ENCODE results near the gene CORO7. TPM values are rescaled to one million over a fixed set of nuclear protein-coding genes. Genes with fewer than 3 reads are reported as not detected.

Gene CORO7
- polyA plus RNA-seq, 1 of the 3 experiments (the other 2 are of a cell fraction) = 25.8 TPM

DNA sequence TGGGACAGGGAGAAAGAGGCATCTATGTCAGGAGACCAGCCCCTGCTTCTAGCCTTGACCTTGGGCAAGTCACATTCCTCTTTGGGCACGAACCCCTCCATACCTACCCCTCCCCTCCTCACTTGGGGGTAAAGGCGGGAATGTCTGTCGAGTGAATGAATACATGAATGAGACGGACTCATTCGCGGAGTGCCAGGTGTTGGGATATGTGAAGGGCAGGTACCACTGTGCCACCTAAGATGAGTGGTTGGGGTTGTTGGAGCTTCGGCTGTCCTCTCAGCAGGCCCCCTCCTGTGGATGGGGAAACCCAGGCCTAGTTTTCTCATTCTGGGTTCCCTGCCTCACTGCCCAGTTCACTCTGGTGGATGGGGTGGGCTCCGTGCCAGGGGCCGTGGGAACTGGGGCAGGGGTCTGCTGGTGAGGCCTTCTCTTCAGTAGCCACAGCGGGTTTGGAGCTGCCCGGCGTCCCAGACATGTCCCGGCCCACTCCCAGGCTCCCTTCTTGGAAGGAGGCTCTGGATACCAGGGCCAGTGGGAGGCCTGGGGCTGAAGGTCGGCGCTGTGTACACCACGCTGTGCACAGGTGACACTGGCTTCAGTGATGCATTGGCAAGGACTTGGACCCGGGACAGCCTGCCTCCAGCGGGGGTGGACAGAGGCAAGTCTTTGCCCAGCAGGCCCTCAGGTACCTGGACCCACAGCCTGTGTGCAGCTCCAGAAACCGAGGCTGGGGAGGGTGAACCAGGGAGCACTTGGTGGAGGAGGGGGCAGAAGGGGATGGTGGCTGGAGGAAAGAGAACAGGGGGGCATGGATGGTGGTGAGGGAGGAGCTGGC, 94.9 kb downstream of the CORO7 start:
- H3K9me2 ChIP-seq = no peaks in the 10 kb centered on the region
- no peak overlapping the region for H2AFZ ChIP-seq (ENCODE audit: low read depth)
- H3F3A ChIP-seq (replicated peaks; ENCODE audit: insufficient read depth) = no peaks in the 10 kb centered on the region
- no peak for TF ChIP-seq GABPA (IDR thresholded peaks at IDR 0.05; ENCODE audit: low read depth)
- no peak for TF ChIP-seq YY1 (IDR thresholded peaks at IDR 0.05; ENCODE audit: low read depth)
- TF ChIP-seq POLR2AphosphoS5 (IDR thresholded peaks at IDR 0.05; ENCODE audit: low read depth, low read length) = no peak
- no peak for TF ChIP-seq NRF1 (IDR thresholded peaks at IDR 0.05; ENCODE audit: low read depth, low read length)
- no peak for TF ChIP-seq FOXJ3 (CRISPR knock-in tag; IDR thresholded peaks at IDR 0.05)
- no peak for TF ChIP-seq NFIC (IDR thresholded peaks at IDR 0.05; ENCODE audit: borderline replicate concordance)
- TF ChIP-seq, protein P1, sequence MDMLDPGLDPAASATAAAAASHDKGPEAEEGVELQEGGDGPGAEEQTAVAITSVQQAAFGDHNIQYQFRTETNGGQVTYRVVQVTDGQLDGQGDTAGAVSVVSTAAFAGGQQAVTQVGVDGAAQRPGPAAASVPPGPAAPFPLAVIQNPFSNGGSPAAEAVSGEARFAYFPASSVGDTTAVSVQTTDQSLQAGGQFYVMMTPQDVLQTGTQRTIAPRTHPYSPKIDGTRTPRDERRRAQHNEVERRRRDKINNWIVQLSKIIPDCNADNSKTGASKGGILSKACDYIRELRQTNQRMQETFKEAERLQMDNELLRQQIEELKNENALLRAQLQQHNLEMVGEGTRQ (IDR thresholded peaks at IDR 0.05; ENCODE audit: borderline replicate concordance, low read depth, low read length) = no peak
- no peak for TF ChIP-seq USF1 (IDR thresholded peaks at IDR 0.05; ENCODE audit: borderline replicate concordance, low read depth)
- TF ChIP-seq GATA2 (CRISPR knock-in tag; IDR thresholded peaks at IDR 0.05) = no peak
- no peak for TF ChIP-seq CHD2 (IDR thresholded peaks at IDR 0.05; ENCODE audit: low read length, partially characterized antibody)
- TF ChIP-seq MAX (IDR thresholded peaks at IDR 0.05; ENCODE audit: low read depth) = no peak
- no peak for TF ChIP-seq JUND (IDR thresholded peaks at IDR 0.05)
- no peak for TF ChIP-seq EP300 (IDR thresholded peaks at IDR 0.05; ENCODE audit: borderline replicate concordance in 1 of 2, low read depth in 1 of 2, low read length in 1 of 2)
- no peak for DNase-seq
- 93% methylated on average over 15 of the region's 19 CpGs for WGBS (ENCODE audit: low lambda C conversion rate)
- ChIA-PET POLR2A (no interaction called here), CTCF (interaction anchor here (0.8 to 14.9 kb wide), 6 partner anchors 9 to 82 kb away, joined by 3 to 281 read pairs (median 7); no protein-coding TSS in a partner anchor)
- no peaks in the 10 kb centered on the region for H3K9me3 ChIP-seq
- H3K27me3 ChIP-seq (ENCODE audit: insufficient read depth) = no peaks in the 10 kb centered on the region
- H3K27ac ChIP-seq (ENCODE audit: low read depth in 2 of 2, low read length in 1 of 2) = no peak overlapping the region; a peak in 1 of 4 replicates
- H3K9ac ChIP-seq = no peak overlapping the region
- H3K79me2 ChIP-seq (ENCODE audit: insufficient read depth) = peaks cover 98% of the 10 kb centered on the region
- no peak overlapping the region for H3K4me3 ChIP-seq (ENCODE audit: low read depth in 2 of 2, low read length in 1 of 2)
- H3K4me1 ChIP-seq (ENCODE audit: control insufficient read depth in 1 of 2, insufficient read depth in 2 of 2, low read depth in 1 of 2, low read length in 1 of 2) = peaks cover 13 to 54% of the 10 kb centered on the region in 2 experiments; a peak in 1 of 4 replicates
- H4K20me1 ChIP-seq (ENCODE audit: insufficient read depth) = peaks cover 93% of the 10 kb centered on the region
- no peaks in the 10 kb centered on the region for H3K36me3 ChIP-seq (replicated peaks in 1 of 2; ENCODE audit: control insufficient read depth in 1 of 2, insufficient read depth in 2 of 2, low read length in 1 of 2)
- no peak overlapping the region for H3K4me2 ChIP-seq

- ChIA-PET POLR2A (no interaction called here), CTCF (interaction anchor here (0.8 to 14.9 kb wide), 6 partner anchors 10 to 83 kb away, joined by 3 to 281 read pairs (median 7); no protein-coding TSS in a partner anchor)
- Histone ChIP-seq H3K4me3 (ENCODE audit: low read depth in 2 of 2, low read length in 1 of 2) (no peak overlapping the region), H3K4me1 (ENCODE audit: control insufficient read depth in 1 of 2, insufficient read depth in 2 of 2, low read depth in 1 of 2, low read length in 1 of 2) (peaks cover 13 to 54% of the 10 kb centered on the region in 2 experiments; a peak in 1 of 4 replicates), H3K9ac (no peak overlapping the region), H4K20me1 (ENCODE audit: insufficient read depth) (peaks cover 91% of the 10 kb centered on the region), H3K9me3 (no peaks in the 10 kb centered on the region), H3K9me2 (no peaks in the 10 kb centered on the region), H3K4me2 (no peak overlapping the region), H3K27me3 (ENCODE audit: insufficient read depth) (no peaks in the 10 kb centered on the region), H2AFZ (ENCODE audit: low read depth) (no peak overlapping the region), H3F3A (replicated peaks; ENCODE audit: insufficient read depth) (no peaks in the 10 kb centered on the region), H3K27ac (ENCODE audit: low read depth in 2 of 2, low read length in 1 of 2) (no peak overlapping the region; a peak in 1 of 4 replicates), H3K79me2 (ENCODE audit: insufficient read depth) (peaks cover 93% of the 10 kb centered on the region), H3K36me3 (replicated peaks in 1 of 2; ENCODE audit: control insufficient read depth in 1 of 2, insufficient read depth in 2 of 2, low read length in 1 of 2) (no peaks in the 10 kb centered on the region)
- WGBS (ENCODE audit: low lambda C conversion rate) = 82% methylated on average over 13 of the region's 16 CpGs
- no peak for DNase-seq
- TF ChIP-seq REST (IDR thresholded peaks at IDR 0.05; ENCODE audit: low read depth, low read length) (no peak), USF1 (IDR thresholded peaks at IDR 0.05; ENCODE audit: borderline replicate concordance, low read depth) (no peak), TCF12 (IDR thresholded peaks at IDR 0.05) (no peak), EZH2phosphoT487 (IDR thresholded peaks at IDR 0.05; ENCODE audit: borderline replicate concordance, low read depth) (no peak), JUND (IDR thresholded peaks at IDR 0.05) (no peak), GABPA (IDR thresholded peaks at IDR 0.05; ENCODE audit: low read depth) (no peak), SMC3 (IDR thresholded peaks at IDR 0.05; ENCODE audit: low read depth, low read length) (no peak), FOSL2 (IDR thresholded peaks at IDR 0.05; ENCODE audit: borderline replicate concordance, low read depth) (no peak)
Measured at GRCh38 chr16:4320571-4321137, 95.7 kb downstream of the CORO7 start.

Measured in SK-N-SH (cell line).